Fibroblast of skin of scalp (primary cell): ENCODE results near the gene SETDB2.
A peak's percentile ranks its signal among the peaks of the same experiment; 100 is the strongest.

Source experiments
- DNase-seq: peaks from one replicate; pipeline ENCODE4 v3.0.0-alpha.2; 2013

The SETDB2 gene

DNA sequence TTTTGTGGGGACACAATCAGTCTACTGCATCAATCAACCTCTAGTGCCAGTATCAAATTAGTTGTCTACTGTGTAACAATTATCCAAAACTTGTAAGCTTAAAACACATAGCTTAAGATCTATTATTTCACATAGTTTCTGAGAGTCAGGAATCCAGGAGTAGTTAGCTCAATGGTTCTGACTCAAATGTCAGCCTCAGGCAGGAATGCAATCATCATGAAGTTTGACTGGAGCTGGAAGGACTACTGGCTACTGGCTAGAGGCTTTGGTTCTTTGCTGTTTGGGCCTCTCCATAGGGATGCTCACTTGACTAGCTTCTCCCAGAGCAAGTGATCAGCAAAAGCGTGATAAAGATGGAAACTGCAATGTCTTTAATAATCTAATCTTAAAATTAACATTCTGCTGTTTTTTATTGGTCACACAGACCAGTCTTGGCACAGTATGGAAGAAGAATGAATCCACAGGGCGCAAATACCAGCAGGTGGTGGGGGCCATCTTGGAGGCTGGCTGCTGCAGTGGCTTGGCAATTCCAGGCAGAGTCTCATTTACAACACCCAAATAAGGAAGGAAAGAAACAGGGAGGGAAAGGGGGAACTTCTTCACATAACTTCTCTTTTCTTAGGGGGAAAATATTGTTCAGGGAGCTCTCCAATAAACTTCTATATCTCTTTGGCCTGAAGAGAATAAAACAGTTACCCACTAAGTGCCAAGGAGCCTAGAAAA lies 15.9 kb upstream of the SETDB2 start:
- no peak for DNase-seq

DNA sequence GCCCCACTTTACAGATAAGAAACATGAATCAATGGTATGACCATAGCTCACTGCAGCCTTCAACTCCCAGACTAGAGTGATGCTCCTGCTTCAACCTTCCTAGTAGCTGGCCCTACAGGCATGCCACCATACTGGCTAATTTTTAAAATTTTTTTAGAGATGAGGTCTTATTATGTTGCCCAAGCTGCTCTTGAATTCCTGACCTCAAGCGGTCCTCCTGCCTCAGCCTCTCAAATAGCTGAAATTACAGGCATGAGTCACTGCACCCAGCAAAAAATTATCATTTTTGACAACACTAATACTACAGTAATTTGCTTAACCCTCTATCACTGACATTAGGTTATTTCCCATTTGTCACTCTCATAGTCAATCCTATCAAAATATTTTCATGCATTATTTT lies 15.0 kb upstream of the SETDB2 start:
- no peak for DNase-seq

- peak; percentile 22 for DNase-seq
Measured at GRCh38 chr13:49435992-49436391, 8.1 kb upstream of the SETDB2 start.

DNA sequence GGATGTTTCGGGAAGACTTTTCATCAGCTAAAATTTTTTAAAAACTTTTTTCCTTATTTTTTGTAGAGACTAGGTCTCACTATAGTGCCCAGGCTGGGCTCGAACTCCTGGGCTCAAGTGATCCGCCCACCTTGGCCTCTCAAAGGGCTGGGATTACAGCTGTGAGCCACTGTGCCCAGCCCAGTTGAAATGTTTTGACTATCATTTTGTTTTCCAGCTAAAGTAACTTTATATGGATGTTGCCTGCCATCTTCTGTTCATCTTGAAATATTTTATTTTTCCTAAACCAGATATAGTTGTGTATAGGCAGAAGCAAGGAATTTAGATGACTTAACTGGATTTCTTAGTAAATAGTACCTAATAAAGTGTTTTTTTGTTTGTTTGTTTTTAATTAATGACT lies 7.2 kb upstream of the SETDB2 start:
- peak; percentile 64 for DNase-seq

DNA sequence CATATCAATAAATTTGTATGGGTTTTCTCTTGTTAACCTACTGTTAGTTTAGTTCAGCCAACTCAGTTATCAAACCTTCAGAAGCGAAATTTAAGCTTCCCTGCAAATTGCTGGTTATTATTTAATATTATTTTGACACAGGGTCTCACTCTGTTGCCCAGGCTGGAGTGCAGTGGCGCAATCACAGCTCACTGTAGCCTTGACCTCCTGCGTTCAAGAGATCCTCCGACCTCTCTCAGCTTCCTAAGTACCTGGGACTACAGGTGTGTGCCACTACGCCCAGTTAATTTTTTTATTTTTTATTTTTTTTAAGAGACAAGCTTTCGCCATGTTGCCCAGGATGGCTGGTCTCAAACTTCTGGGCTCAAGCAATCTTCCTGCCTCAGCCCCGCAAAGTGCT lies 6.4 kb upstream of the SETDB2 start:
- DNase-seq, result no peak

GRCh38 chr13:49439609-49440008 lies 4.5 kb upstream of the SETDB2 start:
- no peak for DNase-seq

GRCh38 chr13:49441312-49441711 lies 2.8 kb upstream of the SETDB2 start:
- DNase-seq, result no peak

- DNase-seq, result peak; percentile 17
Measured at GRCh38 chr13:49441846-49442245, 2.2 kb upstream of the SETDB2 start.

GRCh38 chr13:49443357-49443703 lies 744 bp upstream of the SETDB2 start:
- peak; percentile 43 for DNase-seq

DNA sequence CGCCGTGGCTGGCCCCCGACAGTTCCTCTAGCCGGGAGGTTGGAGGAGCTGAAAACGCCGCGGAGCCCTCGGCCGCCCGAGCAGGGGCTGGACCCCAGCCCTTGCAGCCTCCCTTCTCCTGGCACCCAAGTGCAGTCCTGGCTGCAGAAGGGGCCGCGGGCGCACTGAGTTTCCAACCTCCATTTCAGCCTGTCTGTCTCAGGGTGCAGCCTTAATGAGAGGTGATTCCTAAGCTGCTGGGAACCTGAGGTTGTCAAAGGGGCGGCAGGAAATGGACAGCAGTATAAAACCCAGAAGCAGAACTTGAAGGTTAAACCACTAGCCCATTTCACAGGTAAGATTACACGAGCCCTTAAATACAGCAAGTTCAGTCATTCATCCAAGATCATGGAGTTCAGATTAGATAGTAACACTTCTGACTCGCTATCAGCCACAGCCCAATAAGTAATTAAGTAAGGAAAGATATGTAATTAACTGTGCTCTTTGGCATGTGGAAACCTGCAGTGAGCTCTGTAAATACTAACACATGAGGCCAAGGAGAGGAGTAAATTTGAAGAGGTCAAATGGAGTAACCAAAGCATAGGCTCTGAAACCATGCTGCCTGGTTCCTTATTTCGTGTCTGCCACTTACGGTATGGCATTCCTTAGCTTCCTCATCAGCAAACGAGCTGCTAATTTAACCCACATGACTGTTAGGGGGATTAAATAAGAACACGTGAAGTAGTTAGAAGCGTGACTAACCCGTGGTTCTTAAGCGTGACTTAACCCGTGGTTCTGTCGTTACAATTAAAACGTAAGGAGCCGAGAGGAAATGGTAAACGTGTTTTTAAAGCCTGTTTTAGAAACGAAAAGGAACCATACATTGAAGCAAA lies 686 bp downstream of the SETDB2 start:
- peak; percentile 63 for DNase-seq

GRCh38 chr13:49446473-49446872 lies 2.4 kb downstream of the SETDB2 start:
- DNase-seq, result no peak

DNA sequence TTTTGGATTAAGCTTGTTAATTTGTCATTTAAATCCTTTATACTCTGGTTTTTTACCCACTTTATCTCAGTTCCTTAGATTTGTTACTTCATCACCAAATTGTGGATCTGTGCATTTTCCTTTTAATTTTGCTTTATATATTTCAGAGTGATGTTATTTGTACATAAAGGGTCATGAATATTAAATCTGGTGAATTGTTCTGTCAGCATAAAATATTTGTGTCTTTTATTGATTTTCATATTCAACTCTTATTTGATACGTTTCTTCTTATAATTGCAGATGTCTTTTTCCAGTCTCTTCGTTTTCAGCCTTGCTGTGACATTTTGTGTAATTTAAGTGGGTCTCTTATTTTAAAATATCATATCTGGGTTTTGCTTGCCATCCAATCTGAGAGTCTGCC lies 4.7 kb downstream of the SETDB2 start:
- DNase-seq, result no peak

DNA sequence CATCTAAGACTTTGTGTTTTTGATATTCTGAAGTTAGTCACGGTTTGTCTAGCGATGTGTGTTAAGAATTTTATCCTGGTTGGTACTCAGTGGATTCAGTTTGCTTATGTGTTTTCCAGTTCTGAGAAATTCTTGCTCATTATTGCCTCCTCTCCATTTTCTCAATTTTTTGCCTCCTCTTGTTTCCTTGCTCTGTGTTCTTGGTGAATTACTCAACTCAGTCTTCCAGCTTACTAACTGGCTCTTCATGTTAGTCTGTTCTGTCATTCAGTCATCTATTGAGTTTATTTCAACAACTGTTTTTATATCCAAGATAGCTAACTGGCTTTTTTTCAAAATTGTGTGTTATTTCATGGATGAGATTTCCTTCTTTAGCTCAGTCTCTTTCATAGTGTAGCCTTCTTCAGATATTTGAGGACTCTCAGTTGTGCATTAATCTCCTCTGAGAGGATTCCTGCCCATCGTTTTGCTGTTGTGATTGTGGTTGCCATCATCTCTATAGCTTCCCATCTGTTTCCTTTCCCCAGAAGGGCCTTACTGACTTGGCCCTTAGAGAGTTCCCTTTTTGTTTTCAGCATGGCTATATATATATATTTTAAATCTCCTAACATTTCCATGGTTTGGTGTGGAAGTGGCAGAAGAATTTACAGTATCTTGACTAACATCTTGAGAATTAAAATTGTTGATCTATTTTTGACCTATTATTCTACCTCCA lies 6.2 kb downstream of the SETDB2 start:
- DNase-seq, result no peak

- no peak for DNase-seq
Measured at GRCh38 chr13:49452725-49453457, 8.8 kb downstream of the SETDB2 start.

GRCh38 chr13:49453465-49453864 lies 9.4 kb downstream of the SETDB2 start:
- DNase-seq, result no peak

- peak; percentile 46 for DNase-seq
Measured at GRCh38 chr13:49454388-49455006, 10.4 kb downstream of the SETDB2 start.

DNA sequence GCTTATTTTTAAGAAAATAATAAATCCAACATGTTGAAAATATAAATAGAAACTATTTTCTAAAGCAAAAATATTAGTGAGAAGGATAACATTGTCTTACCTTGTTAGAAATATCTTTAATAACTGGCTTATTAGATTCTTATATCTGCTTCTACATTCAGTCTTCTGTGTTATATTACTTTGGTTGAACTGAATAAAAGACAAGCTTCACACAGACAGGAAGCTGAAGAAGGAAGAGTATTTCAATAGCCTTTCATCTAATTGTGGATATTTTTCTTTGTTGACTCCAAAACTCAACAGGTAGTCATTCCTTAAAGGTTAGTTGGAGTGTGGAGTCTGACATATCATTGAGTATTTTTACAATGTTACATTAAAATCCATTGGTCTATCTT lies 10.9 kb downstream of the SETDB2 start:
- no peak for DNase-seq

GRCh38 chr13:49456156-49456555 lies 12.1 kb downstream of the SETDB2 start:
- no peak for DNase-seq

DNA sequence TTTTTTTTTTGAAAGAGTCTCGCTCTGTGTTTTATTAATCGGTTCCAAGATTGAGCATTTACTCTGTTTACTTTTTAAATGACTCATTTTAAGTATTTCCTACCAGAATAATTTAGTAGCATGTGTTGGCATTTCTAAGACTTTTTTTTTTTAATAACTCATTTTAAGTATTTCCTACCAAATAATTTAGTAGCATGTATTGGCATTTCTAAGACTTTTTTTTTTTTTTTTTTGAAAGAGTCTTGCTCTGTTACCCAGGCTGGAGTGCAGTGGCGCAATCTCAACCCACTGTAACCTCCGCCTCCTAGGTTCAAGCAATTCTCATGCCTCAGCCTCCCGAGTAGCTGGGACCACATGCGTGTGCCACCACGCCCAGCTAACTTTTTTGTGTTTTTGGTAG lies 13.1 kb downstream of the SETDB2 start:
- peak; percentile 26 for DNase-seq

DNA sequence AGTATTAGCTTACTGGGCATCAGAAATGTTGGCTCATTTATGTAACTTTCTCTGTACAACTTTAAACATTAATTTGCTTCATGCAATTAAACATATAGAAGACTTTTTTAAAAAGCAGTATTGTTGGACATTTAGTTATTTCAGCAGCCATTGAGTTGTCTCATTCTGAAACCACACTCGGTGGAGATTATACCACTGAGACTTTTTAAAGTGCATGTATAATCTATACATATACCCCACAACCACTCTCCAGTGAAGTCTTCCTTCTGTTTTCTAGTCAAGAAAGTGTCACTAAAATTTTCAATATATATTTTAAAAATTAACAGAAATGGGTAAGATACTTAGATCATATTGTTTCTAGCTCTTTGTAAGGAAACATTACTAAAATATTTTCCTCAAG lies 15.5 kb downstream of the SETDB2 start:
- DNase-seq, result no peak

- DNase-seq, result no peak
Measured at GRCh38 chr13:49464085-49464484, 20.0 kb downstream of the SETDB2 start.

GRCh38 chr13:49464621-49465325 lies 20.7 kb downstream of the SETDB2 start:
- DNase-seq, result no peak
